ENCODE results near the gene GPR108. TPM values are rescaled to one million over a fixed set of nuclear protein-coding genes. Genes with fewer than 3 reads are reported as not detected.
A peak's percentile ranks its signal among the peaks of the same experiment; 100 is the strongest.

Gene GPR108
- polyA plus RNA-seq, 1 donor from 2014 or later, result 24.6 TPM

DNA sequence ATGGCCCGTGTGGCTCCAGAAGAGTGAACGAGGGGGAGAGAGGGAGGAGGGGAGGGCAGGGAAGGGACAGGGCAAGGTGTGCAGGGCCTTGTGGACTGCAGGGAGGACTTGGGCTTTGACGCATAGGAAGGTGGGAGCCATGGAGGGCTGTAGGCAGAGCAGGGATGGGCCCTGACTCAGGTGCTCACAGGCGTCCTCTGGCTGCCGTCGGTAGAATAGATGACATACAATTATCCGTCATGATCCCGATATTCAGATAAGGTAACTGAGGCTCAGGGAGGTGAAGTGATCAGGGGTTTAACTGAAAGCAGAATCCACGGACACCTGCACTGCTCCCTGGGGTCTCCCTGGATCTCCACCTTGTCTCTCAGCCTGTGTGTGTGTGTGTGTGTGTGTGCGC is 20.3 kb downstream of the GPR108 start:
- Histone ChIP-seq H3K9me3 (ENCODE audit: low read length) (no peaks in the 10 kb centered on the region), H3K79me2 (replicated peaks; ENCODE audit: insufficient read depth, low read length) (no peaks in the 10 kb centered on the region), H3F3A (ENCODE audit: insufficient read depth, low read length, poor library complexity, severe bottlenecking) (no peaks in the 10 kb centered on the region), H2AFZ (ENCODE audit: low read depth, low read length) (no peak overlapping the region), H3K27ac (ENCODE audit: low read length) (no peak overlapping the region), H4K20me1 (ENCODE audit: insufficient read depth) (no peaks in the 10 kb centered on the region), H3K4me2 (ENCODE audit: low read length) (no peak overlapping the region), H3K9ac (ENCODE audit: low read length) (no peak overlapping the region), H3K9me2 (ENCODE audit: insufficient read depth, low read length) (no peaks in the 10 kb centered on the region), H3K4me3 (ENCODE audit: low read length) (no peak overlapping the region), H3K36me3 (ENCODE audit: insufficient read depth, low read length) (no peaks in the 10 kb centered on the region), H3K27me3 (ENCODE audit: insufficient read depth, low read depth, low read length) (no peaks in the 10 kb centered on the region)
- TF ChIP-seq, protein P1, sequence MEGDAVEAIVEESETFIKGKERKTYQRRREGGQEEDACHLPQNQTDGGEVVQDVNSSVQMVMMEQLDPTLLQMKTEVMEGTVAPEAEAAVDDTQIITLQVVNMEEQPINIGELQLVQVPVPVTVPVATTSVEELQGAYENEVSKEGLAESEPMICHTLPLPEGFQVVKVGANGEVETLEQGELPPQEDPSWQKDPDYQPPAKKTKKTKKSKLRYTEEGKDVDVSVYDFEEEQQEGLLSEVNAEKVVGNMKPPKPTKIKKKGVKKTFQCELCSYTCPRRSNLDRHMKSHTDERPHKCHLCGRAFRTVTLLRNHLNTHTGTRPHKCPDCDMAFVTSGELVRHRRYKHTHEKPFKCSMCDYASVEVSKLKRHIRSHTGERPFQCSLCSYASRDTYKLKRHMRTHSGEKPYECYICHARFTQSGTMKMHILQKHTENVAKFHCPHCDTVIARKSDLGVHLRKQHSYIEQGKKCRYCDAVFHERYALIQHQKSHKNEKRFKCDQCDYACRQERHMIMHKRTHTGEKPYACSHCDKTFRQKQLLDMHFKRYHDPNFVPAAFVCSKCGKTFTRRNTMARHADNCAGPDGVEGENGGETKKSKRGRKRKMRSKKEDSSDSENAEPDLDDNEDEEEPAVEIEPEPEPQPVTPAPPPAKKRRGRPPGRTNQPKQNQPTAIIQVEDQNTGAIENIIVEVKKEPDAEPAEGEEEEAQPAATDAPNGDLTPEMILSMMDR (IDR thresholded peaks at IDR 0.05; ENCODE audit: poor library complexity, severe bottlenecking), result peak; percentile 8
- no peak for TF ChIP-seq MXI1 (conservative IDR thresholded peaks at IDR 0.05; ENCODE audit: poor library complexity, severe bottlenecking)

DNA sequence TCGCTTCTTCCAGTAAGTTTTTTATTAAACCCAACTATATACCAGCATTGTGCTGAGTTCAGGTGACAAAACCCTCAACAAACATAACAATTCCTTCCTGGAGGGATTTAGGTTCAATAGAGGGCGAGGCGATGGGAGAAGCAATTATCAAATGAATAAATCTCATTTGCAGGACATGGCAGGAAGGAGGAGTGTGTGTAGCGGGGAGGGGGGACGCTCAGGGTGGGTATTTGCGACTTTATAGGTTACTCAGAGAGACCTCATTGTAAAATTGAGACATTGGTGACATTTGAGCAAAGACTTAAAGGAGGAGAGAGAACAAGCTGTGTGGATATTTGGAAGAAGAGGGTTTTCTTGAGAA is 20.8 kb downstream of the GPR108 start:
- no peaks in the 10 kb centered on the region for H3K9me3 ChIP-seq (ENCODE audit: low read length)
- no peaks in the 10 kb centered on the region for H4K20me1 ChIP-seq (ENCODE audit: insufficient read depth)
- H3K4me2 ChIP-seq (ENCODE audit: low read length), result no peak overlapping the region
- no peaks in the 10 kb centered on the region for H3K9me2 ChIP-seq (ENCODE audit: insufficient read depth, low read length)
- no peaks in the 10 kb centered on the region for H3K36me3 ChIP-seq (ENCODE audit: insufficient read depth, low read length)
- H3K27me3 ChIP-seq (ENCODE audit: insufficient read depth, low read depth, low read length), result peaks cover 2% of the 10 kb centered on the region
- no peak overlapping the region for H3K4me3 ChIP-seq (ENCODE audit: low read length)
- H3F3A ChIP-seq (ENCODE audit: insufficient read depth, low read length, poor library complexity, severe bottlenecking), result no peaks in the 10 kb centered on the region
- H3K9ac ChIP-seq (ENCODE audit: low read length), result no peak overlapping the region
- H3K79me2 ChIP-seq (replicated peaks; ENCODE audit: insufficient read depth, low read length), result no peaks in the 10 kb centered on the region
- no peak overlapping the region for H2AFZ ChIP-seq (ENCODE audit: low read depth, low read length)
- no peak overlapping the region for H3K27ac ChIP-seq (ENCODE audit: low read length)
- no peak for TF ChIP-seq MXI1 (conservative IDR thresholded peaks at IDR 0.05; ENCODE audit: poor library complexity, severe bottlenecking)

DNA sequence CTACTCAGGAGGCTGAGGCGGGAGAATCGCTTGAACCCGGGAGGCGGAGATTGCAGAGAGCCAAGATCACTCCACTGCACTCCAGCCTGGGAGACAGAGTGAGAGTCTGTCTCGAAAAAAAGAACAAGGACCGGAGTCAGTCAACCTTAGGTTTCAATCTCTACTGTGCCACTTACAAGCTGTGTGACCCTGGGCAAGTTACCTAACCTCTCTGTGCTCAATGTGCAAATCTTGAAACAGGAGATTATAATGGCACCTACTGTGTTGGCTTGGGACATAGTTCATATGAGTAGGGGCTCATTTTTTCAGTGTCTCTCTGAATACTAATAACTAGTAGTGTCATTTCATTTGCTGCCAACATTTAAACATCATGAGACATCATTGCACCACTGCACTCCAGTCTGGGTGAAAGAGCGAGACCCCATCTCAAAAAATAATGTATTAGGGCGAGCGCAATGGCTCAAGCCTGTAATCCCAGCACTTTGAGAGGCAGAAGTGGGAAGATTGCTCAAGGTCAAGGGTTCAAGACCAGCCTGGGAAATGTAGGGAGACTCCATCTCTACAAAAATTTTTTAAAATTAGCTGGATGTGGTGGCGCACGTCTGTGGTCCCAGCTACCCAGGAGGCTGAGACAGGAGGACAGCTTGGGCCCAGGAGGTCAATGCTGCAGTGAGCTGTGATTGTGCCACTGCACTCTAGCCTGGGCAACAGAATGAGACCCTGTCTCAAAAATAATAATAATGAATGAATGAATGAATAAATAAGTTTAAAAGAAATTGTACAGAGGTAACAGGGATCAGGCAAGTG is 22.4 kb downstream of the GPR108 start:
- Histone ChIP-seq H3F3A (ENCODE audit: insufficient read depth, low read length, poor library complexity, severe bottlenecking) (no peaks in the 10 kb centered on the region), H3K79me2 (replicated peaks; ENCODE audit: insufficient read depth, low read length) (no peaks in the 10 kb centered on the region), H3K9me2 (ENCODE audit: insufficient read depth, low read length) (no peaks in the 10 kb centered on the region), H3K27me3 (ENCODE audit: insufficient read depth, low read depth, low read length) (peaks cover 19% of the 10 kb centered on the region), H3K4me3 (ENCODE audit: low read length) (no peak overlapping the region), H3K9me3 (ENCODE audit: low read length) (no peaks in the 10 kb centered on the region), H3K36me3 (ENCODE audit: insufficient read depth, low read length) (no peaks in the 10 kb centered on the region), H3K9ac (ENCODE audit: low read length) (no peak overlapping the region), H3K4me2 (ENCODE audit: low read length) (no peak overlapping the region), H3K27ac (ENCODE audit: low read length) (no peak overlapping the region), H2AFZ (ENCODE audit: low read depth, low read length) (no peak overlapping the region), H4K20me1 (ENCODE audit: insufficient read depth) (no peaks in the 10 kb centered on the region)
- TF ChIP-seq, protein P2, sequence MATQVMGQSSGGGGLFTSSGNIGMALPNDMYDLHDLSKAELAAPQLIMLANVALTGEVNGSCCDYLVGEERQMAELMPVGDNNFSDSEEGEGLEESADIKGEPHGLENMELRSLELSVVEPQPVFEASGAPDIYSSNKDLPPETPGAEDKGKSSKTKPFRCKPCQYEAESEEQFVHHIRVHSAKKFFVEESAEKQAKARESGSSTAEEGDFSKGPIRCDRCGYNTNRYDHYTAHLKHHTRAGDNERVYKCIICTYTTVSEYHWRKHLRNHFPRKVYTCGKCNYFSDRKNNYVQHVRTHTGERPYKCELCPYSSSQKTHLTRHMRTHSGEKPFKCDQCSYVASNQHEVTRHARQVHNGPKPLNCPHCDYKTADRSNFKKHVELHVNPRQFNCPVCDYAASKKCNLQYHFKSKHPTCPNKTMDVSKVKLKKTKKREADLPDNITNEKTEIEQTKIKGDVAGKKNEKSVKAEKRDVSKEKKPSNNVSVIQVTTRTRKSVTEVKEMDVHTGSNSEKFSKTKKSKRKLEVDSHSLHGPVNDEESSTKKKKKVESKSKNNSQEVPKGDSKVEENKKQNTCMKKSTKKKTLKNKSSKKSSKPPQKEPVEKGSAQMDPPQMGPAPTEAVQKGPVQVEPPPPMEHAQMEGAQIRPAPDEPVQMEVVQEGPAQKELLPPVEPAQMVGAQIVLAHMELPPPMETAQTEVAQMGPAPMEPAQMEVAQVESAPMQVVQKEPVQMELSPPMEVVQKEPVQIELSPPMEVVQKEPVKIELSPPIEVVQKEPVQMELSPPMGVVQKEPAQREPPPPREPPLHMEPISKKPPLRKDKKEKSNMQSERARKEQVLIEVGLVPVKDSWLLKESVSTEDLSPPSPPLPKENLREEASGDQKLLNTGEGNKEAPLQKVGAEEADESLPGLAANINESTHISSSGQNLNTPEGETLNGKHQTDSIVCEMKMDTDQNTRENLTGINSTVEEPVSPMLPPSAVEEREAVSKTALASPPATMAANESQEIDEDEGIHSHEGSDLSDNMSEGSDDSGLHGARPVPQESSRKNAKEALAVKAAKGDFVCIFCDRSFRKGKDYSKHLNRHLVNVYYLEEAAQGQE (IDR thresholded peaks at IDR 0.05; ENCODE audit: borderline replicate concordance), result no peak
- TF ChIP-seq RAD21 (conservative IDR thresholded peaks at IDR 0.05) (no peak), POLR2AphosphoS5 (IDR thresholded peaks at IDR 0.05) (no peak), TAF1 (IDR thresholded peaks at IDR 0.05; ENCODE audit: low read depth) (no peak), EP300 (conservative IDR thresholded peaks at IDR 0.05; ENCODE audit: poor library complexity, severe bottlenecking) (no peak), MXI1 (conservative IDR thresholded peaks at IDR 0.05; ENCODE audit: poor library complexity, severe bottlenecking) (no peak), EZH2 (IDR thresholded peaks at IDR 0.05; ENCODE audit: borderline replicate concordance, insufficient read depth, low read length, poor library complexity, severe bottlenecking) (no peak), SMC3 (conservative IDR thresholded peaks at IDR 0.05; ENCODE audit: poor library complexity) (no peak)
- TF ChIP-seq, protein P1 (IDR thresholded peaks at IDR 0.05; ENCODE audit: poor library complexity, severe bottlenecking), result no peak
